Esophagus muscularis mucosa (tissue), 4 donors: ENCODE results near the gene POTEJ. TPM values are rescaled to one million over a fixed set of nuclear protein-coding genes. Genes with fewer than 3 reads are reported as not detected.
"Not testable (repeated sequence)": the region's sequence is repeated elsewhere in the genome, so short reads cannot be mapped to it uniquely, and the experiment has no call there.

Experiments
- DNase-seq: peaks from one replicate; pipeline ENCODE4 v3.0.0-alpha.2; 2017; ENCODE audit errors: extremely low spot score
- H3K27ac ChIP-seq, 4 donors: fragments of 200-600 bp; sonication (generic); replicated peaks in 1 of 4; 1 replicate in 3 of 4; 2 replicates in 1 of 4; pipeline ENCODE4 v1.5.1; 2016 to 2019; ENCODE audit warnings: mild to moderate bottlenecking in 1 of 4
- H3K27me3 ChIP-seq, 4 donors: fragments of 200-600 bp; sonication (generic); one replicate each; pipeline versions ENCODE4 v1.5.1 to v1.6.0; 2016 to 2019
- H3K36me3 ChIP-seq, 4 donors: fragments of 200-600 bp; sonication (generic); one replicate each; pipeline ENCODE4 v1.5.1; 2016 to 2019
- H3K4me1 ChIP-seq, 4 donors: fragments of 200-600 bp; sonication (generic); one replicate each; pipeline ENCODE4 v1.5.1; 2016 to 2019
- H3K4me3 ChIP-seq, 4 donors: fragments of 200-600 bp; sonication (generic); 1 replicate in 2 of 4; 2 replicates in 2 of 4; pipeline ENCODE4 v1.5.1; 2016 to 2019; ENCODE audit warnings: mild to moderate bottlenecking in 4 of 4, moderate library complexity in 1 of 4
- H3K9me3 ChIP-seq, 4 donors: fragments of 200-600 bp; sonication (generic); 1 replicate in 3 of 4; 2 replicates in 1 of 4; pipeline ENCODE4 v1.5.1; 2016 to 2019
- WGBS: methylation state at CpG from one replicate; pipeline ENCODE4 v1.1.5; 2018; 5-methylcytosine and 5-hydroxymethylcytosine counted together
- intact Hi-C: fragments of 100-400 bp; cut with DNase I; formaldehyde crosslinking; loops from one replicate; pipeline ENCODE4 v1.15.1; 2023
- total RNA-seq, 4 donors: library from RNA; depleted of rRNA; stranded (reverse); fragments of >200 nt; gene quantifications; one replicate each; pipeline versions ENCODE4 v1.1.0 to v1.2.1, GENCODE V29; 2016

The POTEJ gene
- total RNA-seq, 4 donors from 2014 or later, result not detected

DNA sequence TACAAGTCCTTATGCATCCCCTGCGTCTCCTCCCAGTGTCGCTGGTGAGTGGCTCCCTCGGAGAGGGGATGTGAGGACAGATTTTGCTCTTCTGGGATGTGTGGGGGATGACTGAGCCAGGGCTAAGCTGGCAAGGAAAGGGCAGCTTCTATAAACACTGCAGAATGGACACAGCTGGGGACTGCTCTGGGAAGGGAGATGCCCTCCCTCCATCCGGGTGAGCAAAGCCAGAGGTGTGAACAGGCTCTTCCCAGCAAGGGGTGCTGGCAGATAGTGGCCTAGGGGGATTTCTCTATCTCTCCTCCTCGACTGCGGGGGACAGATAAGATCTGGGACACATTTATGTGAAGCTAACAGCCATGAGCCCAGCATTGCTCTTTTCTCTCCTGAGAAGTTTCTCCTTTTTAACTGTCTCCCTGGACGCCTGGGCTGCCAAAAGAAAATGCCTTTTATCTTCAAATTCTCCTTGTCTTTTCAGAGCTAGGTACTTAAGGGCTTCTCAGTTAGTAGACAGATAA lies 20.3 kb upstream of the POTEJ start:
- H3K4me3 ChIP-seq, H3K27me3 ChIP-seq, H3K36me3 ChIP-seq, intact Hi-C loops, H3K9me3 ChIP-seq, DNase-seq, H3K4me1 ChIP-seq, H3K27ac ChIP-seq: not testable (repeated sequence)
- WGBS, result 14% methylated on average over 5 of the region's 7 CpGs

- 56% methylated on average over 6 of the region's 40 CpGs for WGBS
- intact Hi-C loops, DNase-seq: not testable (repeated sequence)
Measured at GRCh38 chr2:130592791-130593414, 18.3 kb upstream of the POTEJ start.

DNA sequence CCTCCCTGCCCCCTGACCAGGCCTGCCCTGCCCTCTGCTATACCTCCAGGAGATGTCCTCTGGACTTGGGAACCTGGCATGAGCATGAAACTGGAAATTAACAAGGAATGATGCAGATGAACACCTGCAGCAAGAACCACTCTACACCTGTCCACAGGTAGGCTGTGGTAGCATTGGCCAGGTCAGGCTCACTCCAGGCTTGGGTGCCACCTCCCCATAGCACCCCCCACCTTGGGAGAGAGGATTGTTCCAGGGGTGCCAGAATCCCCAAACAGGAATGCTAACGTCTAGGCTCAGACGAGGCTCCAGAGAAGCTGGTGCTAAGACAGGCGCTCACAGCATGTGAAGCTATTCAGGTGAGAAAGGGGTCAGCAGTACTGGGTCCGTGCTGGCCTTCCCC lies 17.2 kb upstream of the POTEJ start:
- H3K9me3 ChIP-seq, H3K36me3 ChIP-seq, H3K4me1 ChIP-seq, H3K27ac ChIP-seq, H3K27me3 ChIP-seq, H3K4me3 ChIP-seq, DNase-seq, intact Hi-C loops: not testable (repeated sequence)
- no CpG with 5 or more reads among the region's 4 CpGs for WGBS

More at GRCh38 chr2:130592791-130593414, 18.3 kb upstream of the POTEJ start:
- not testable (repeated sequence) for H3K4me3 ChIP-seq, H3K36me3 ChIP-seq, H3K9me3 ChIP-seq, H3K27ac ChIP-seq, H3K27me3 ChIP-seq, H3K4me1 ChIP-seq

GRCh38 chr2:130596757-130597156 lies 14.5 kb upstream of the POTEJ start:
- H3K4me1 ChIP-seq, H3K9me3 ChIP-seq, H3K4me3 ChIP-seq, intact Hi-C loops, H3K27me3 ChIP-seq, DNase-seq, H3K27ac ChIP-seq, H3K36me3 ChIP-seq: not testable (repeated sequence)
- WGBS, result no CpG with 5 or more reads among the region's 6 CpGs

GRCh38 chr2:130597994-130598393 lies 13.2 kb upstream of the POTEJ start:
- H3K4me3 ChIP-seq, intact Hi-C loops, H3K4me1 ChIP-seq, H3K9me3 ChIP-seq, H3K27me3 ChIP-seq, H3K36me3 ChIP-seq, DNase-seq, H3K27ac ChIP-seq: not testable (repeated sequence)
- no CpG with 5 or more reads among the region's 22 CpGs for WGBS

- H3K27me3 ChIP-seq, DNase-seq, intact Hi-C loops, H3K36me3 ChIP-seq, H3K27ac ChIP-seq, H3K9me3 ChIP-seq, H3K4me1 ChIP-seq, H3K4me3 ChIP-seq: not testable (repeated sequence)
- 66% methylated on average over 12 of the region's 15 CpGs for WGBS
Measured at GRCh38 chr2:130598463-130598862, 12.8 kb upstream of the POTEJ start.

- H3K9me3 ChIP-seq, H3K36me3 ChIP-seq, intact Hi-C loops, DNase-seq, H3K27me3 ChIP-seq, H3K4me3 ChIP-seq, H3K27ac ChIP-seq, H3K4me1 ChIP-seq: not testable (repeated sequence)
- no CpG with 5 or more reads among the region's 6 CpGs for WGBS
Measured at GRCh38 chr2:130599393-130599792, 11.8 kb upstream of the POTEJ start, which contains the start of gene CFC1. TSS of gene CFC1 (minus strand) at chr2:130599575. CDS start at chr2:130599287, 288 bp downstream.

DNA sequence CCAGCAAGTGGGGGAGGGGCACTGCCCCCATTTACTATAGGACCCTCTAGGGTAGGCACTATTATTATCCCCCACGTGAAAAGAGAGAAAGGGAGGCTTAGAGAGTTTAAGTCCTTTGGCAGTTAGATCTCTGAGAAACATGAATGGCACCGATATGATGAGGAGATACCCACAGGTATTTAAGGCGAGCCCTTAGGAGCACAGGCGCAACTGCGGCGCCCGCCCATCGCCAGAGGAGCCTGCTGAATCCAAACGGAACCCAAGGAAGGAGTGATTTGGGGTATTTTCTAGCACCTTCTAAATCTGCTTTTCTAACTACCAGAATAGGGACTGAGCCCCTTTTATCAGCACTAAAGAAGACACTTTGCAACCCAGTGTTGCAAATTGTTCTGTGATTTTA lies 11.3 kb upstream of the POTEJ start:
- DNase-seq, H3K36me3 ChIP-seq, H3K4me3 ChIP-seq, H3K9me3 ChIP-seq, intact Hi-C loops, H3K27me3 ChIP-seq, H3K27ac ChIP-seq, H3K4me1 ChIP-seq: not testable (repeated sequence)
- 95% methylated on average over 8 of the region's 9 CpGs for WGBS

- H3K4me3 ChIP-seq, H3K36me3 ChIP-seq, H3K4me1 ChIP-seq, H3K9me3 ChIP-seq, intact Hi-C loops, H3K27me3 ChIP-seq, H3K27ac ChIP-seq, DNase-seq: not testable (repeated sequence)
- WGBS, result 31% methylated on average over 6 of the region's 15 CpGs
Measured at GRCh38 chr2:130601648-130602302, 9.5 kb upstream of the POTEJ start.

DNA sequence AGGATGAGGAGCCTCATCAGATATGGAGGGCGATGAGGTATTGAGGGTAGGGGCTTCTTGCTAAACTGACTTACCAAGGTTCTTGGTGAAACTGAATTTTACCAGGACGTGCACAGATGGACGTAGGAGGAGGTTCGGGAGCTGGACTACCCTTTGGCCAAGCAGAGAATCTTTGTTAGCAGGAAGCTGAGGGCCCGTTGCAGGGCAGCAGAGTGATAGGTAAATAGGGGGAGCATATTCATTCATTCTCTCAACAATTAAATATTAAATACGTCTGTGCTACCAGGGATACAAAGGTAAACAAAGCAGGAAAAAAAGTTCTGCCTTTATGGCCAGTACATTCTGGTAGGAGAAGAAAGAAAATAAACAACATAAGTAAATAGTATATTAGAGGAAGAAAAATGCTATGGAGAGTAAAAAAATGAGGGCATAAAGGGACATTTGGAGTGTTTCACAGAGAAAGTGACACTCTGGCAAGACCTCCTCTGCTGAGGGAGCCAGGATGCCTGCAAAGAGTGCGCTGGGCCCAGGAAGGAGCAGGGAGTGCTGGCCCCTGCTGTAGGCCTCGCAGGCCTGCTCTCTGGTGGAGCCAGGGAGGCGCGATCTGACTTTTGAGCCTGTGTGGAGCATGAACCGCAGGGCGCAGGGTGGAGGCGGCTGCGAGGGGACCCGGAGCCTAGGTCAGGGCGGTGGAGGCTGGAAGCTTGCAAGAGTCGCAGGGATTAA lies 2.8 kb upstream of the POTEJ start:
- H3K36me3 ChIP-seq, intact Hi-C loops, H3K9me3 ChIP-seq, H3K27me3 ChIP-seq, H3K27ac ChIP-seq, H3K4me3 ChIP-seq, DNase-seq, H3K4me1 ChIP-seq: not testable (repeated sequence)
- WGBS, result no CpG with 5 or more reads among the region's 17 CpGs

DNA sequence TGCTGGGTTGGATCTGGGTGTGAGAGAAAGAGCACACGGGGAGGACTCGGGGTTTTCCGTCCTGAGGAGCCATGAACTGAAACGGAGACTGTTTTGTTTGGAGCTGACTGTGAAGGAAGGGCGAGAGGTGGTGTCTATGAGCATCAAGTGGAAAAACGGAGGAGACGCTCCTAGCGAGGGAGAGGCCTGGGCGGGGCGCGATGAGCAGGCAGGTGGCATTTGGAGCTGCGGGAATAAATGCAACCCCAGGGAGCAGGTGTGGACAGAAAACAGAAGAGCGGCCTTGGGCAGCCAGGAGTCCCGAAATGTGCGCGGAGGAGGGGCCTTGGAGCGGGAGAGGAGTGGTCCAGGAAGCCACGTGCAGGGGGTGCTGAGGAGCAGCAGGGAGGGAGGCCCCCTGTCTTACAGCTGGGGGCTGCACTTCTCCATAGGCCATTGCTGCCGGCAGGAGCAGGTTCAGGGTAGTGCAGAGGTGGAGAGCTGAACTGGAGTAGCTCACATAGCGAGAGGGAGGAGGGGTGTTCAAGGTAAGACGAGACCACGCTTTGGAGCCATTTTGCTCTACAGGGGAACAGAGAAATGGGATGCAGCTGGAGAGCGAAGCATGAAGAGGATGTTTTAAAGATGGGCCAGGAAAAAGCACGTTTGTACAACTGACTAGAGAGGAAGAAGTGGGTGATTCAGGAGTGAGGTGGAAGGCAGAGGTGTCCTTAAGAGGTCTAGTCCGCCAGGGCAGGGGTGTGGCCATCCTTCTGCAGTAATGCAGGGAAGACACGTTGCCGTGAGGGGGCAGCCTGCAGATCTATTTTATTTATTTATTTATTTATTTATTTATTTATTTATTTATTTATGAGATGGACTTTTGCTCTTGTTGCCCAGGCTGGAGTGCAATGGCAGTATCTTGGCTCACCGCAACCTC lies 2.0 kb upstream of the POTEJ start:
- H3K4me3 ChIP-seq, intact Hi-C loops, H3K9me3 ChIP-seq, H3K4me1 ChIP-seq, DNase-seq, H3K27me3 ChIP-seq, H3K36me3 ChIP-seq, H3K27ac ChIP-seq: not testable (repeated sequence)
- 75% methylated on average over 7 of the region's 28 CpGs for WGBS

- H3K4me3 ChIP-seq, H3K27me3 ChIP-seq, H3K9me3 ChIP-seq, intact Hi-C loops, H3K27ac ChIP-seq, DNase-seq, H3K4me1 ChIP-seq, H3K36me3 ChIP-seq: not testable (repeated sequence)
- 91% methylated on average over 8 of the region's 15 CpGs for WGBS
Measured at GRCh38 chr2:130610486-130610885, 754 bp upstream of the POTEJ start.
